Ectodermal cell (in vitro differentiated cells): ENCODE data around the gene DYNC1I1.

Experiments used
- H3K27ac ChIP-seq: 2 replicates; pipeline ENCODE4 v1.7.0; 2013; ENCODE audit warnings: mild to moderate bottlenecking, low read depth, low read length; ENCODE audit not compliant: insufficient read depth, poor library complexity, severe bottlenecking
- H3K27me3 ChIP-seq: 2 replicates; pipeline ENCODE4 v1.7.0; 2013; ENCODE audit warnings: mild to moderate bottlenecking, low read length; ENCODE audit not compliant: insufficient read depth, control insufficient read depth, poor library complexity, severe bottlenecking
- H3K36me3 ChIP-seq: one replicate; pipeline ENCODE4 v1.7.0; 2013; ENCODE audit warnings: low read length; ENCODE audit not compliant: control insufficient read depth, insufficient read depth
- H3K4me1 ChIP-seq: one replicate; pipeline ENCODE4 v1.7.0; 2013; ENCODE audit warnings: low read length; ENCODE audit not compliant: control insufficient read depth, insufficient read depth
- H3K4me3 ChIP-seq: 2 replicates; pipeline ENCODE4 v1.7.0; 2013; ENCODE audit warnings: low read depth, low read length, control low read depth; ENCODE audit not compliant: insufficient read depth
- H3K9me3 ChIP-seq: 2 replicates; pipeline ENCODE4 v1.7.0; 2013; ENCODE audit warnings: mild to moderate bottlenecking, low read length, moderate library complexity; ENCODE audit not compliant: control insufficient read depth
- WGBS, 2 experiments: methylation state at CpG; one replicate each; pipeline ENCODE4 v1.1.7; 2013; ENCODE audit warnings: missing lambda C conversion rate in 2 of 2; 5-methylcytosine and 5-hydroxymethylcytosine counted together

Gene DYNC1I1

GRCh38 chr7:95976369-95977060 lies 204.2 kb downstream of the DYNC1I1 start:
- H3K27me3 ChIP-seq = no peaks in the 10 kb centered on the region
- 81 to 97% methylated on average over 2 to 3 of the region's 4 CpGs for WGBS, 2 experiments

DNA sequence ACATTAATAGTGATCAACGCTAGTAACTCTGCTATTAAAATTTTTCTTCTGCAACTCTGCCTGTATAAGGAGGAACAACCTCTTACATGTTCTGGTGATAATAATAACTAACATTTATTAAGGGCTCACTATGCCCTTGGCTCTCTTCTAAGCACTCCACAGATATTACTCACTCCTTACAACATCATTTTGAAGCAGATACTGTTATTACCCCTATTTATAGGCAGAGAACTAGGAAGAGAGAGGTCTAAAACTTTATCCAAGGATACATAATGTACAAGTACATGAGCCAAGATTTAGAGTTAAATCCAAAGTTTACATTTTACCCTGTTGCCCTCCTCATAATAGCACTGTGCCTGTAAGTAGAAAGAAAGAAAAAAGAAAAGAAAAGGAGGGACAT lies 205.6 kb downstream of the DYNC1I1 start:
- no peak overlapping the region for H3K4me3 ChIP-seq
- H3K36me3 ChIP-seq = no peaks in the 10 kb centered on the region
- WGBS, 2 experiments = 100% methylated on average over 1 of the region's 1 CpG; no CpG with 5 or more reads in 1 of the 2 experiments
- no peaks in the 10 kb centered on the region for H3K27me3 ChIP-seq
- H3K9me3 ChIP-seq = no peaks in the 10 kb centered on the region
- H3K27ac ChIP-seq = no peak overlapping the region
- H3K4me1 ChIP-seq = no peaks in the 10 kb centered on the region

More at GRCh38 chr7:95976369-95977060, 204.2 kb downstream of the DYNC1I1 start:
- no peaks in the 10 kb centered on the region for H3K9me3 ChIP-seq
- H3K36me3 ChIP-seq = no peaks in the 10 kb centered on the region
- no peaks in the 10 kb centered on the region for H3K4me1 ChIP-seq
- no peak overlapping the region for H3K27ac ChIP-seq
- no peak overlapping the region for H3K4me3 ChIP-seq

DNA sequence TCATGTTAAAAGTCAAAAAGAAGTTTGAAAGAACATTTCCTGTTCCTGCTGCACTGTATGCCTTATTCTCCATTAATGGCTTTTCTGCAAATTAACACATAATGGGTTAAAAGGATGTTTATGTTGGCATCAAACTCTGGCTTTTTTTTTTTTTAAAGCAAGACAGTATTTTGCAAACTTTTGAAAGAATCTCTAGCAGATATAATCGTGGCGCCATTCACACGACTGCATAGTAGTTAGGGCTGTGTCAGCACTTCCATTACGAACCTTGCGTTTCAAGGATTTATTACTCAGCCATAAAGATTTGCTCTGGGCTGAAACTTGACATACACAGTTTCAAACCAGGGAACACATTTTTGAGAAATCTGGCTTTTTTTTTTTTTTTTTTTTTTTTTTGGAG lies 207.8 kb downstream of the DYNC1I1 start:
- H3K36me3 ChIP-seq = no peaks in the 10 kb centered on the region

GRCh38 chr7:95980706-95981105 lies 208.4 kb downstream of the DYNC1I1 start:
- Histone ChIP-seq H3K27ac (no peak overlapping the region), H3K27me3 (no peaks in the 10 kb centered on the region), H3K4me3 (no peak overlapping the region), H3K36me3 (no peaks in the 10 kb centered on the region), H3K9me3 (no peaks in the 10 kb centered on the region), H3K4me1 (no peaks in the 10 kb centered on the region)
- WGBS, 2 experiments = 86% methylated on average over 1 of the region's 1 CpG; no CpG with 5 or more reads in 1 of the 2 experiments

More for the DNA sequence above, 207.8 kb downstream of the DYNC1I1 start:
- no peak overlapping the region for H3K27ac ChIP-seq
- H3K9me3 ChIP-seq = no peaks in the 10 kb centered on the region
- H3K4me1 ChIP-seq = no peaks in the 10 kb centered on the region
- H3K4me3 ChIP-seq = no peak overlapping the region
- WGBS, 2 experiments = 95% methylated on average over 5 of the region's 5 CpGs
- H3K27me3 ChIP-seq = no peaks in the 10 kb centered on the region

DNA sequence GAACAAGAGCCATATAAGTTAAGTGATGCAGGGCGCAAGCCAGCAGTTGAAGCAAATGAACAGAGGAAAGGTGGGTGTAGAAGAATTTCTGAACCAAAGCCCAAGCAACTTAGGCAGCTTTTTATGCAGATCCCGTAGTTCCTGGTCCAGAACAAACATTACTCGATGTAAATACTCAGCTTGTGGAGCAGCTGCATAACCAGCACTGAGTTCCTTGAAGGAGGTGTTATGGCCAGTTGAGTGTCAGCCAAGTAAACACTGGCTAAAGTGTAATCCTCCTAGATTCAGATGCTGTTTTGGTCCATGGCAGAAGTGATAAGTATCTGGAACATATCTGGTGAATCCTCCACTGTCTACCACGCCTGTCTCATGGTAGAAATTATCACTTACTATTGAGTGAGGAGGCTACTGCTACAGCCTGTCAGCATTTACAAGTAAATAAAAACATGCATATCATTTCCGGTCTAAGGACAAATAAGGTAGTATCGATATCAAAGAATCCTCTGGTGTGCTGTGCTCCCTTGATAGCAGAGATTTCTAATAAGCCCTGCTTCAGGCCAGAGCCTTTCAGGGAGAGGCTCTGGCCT lies 213.9 kb downstream of the DYNC1I1 start:
- 95 to 97% methylated on average over 6 of the region's 6 CpGs for WGBS, 2 experiments
- no peak overlapping the region for H3K27ac ChIP-seq
- no peaks in the 10 kb centered on the region for H3K27me3 ChIP-seq
- H3K4me3 ChIP-seq = no peak overlapping the region
- no peaks in the 10 kb centered on the region for H3K36me3 ChIP-seq
- H3K4me1 ChIP-seq = no peaks in the 10 kb centered on the region
- H3K9me3 ChIP-seq = no peaks in the 10 kb centered on the region

DNA sequence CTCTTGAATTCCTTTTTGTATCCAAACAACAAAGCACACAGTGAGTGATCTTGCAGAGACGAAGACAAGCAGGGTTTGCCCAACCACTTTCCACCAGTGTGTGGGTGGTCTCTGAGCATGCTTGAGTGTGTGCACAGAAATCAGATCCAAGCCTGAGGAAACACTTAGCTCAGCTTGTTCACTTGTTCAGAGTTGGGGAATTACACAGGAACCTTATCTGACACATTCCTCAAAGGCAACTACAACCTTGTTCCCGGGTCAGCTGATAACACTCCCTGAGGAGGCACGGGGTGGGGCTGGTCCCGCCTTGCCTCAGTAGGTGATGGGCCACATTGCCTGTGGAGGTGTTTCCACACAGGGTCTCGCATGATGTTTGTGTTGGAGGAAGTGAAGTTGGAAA lies 216.9 kb downstream of the DYNC1I1 start:
- no peak overlapping the region for H3K4me3 ChIP-seq
- no peaks in the 10 kb centered on the region for H3K36me3 ChIP-seq
- H3K4me1 ChIP-seq = no peaks in the 10 kb centered on the region
- WGBS, 2 experiments = 82 to 91% methylated on average over 5 of the region's 5 CpGs
- no peaks in the 10 kb centered on the region for H3K9me3 ChIP-seq
- H3K27ac ChIP-seq = no peak overlapping the region
- no peaks in the 10 kb centered on the region for H3K27me3 ChIP-seq

GRCh38 chr7:95993380-95993779 lies 221.0 kb downstream of the DYNC1I1 start:
- Histone ChIP-seq H3K4me1 (no peaks in the 10 kb centered on the region), H3K36me3 (no peaks in the 10 kb centered on the region), H3K27me3 (no peaks in the 10 kb centered on the region), H3K4me3 (no peak overlapping the region), H3K27ac (no peak overlapping the region), H3K9me3 (no peaks in the 10 kb centered on the region)
- WGBS, 2 experiments = 100% methylated on average over 2 of the region's 2 CpGs; no CpG with 5 or more reads in 1 of the 2 experiments

GRCh38 chr7:95996174-95996573 lies 223.8 kb downstream of the DYNC1I1 start:
- 88 to 90% methylated on average over 5 of the region's 5 CpGs for WGBS, 2 experiments
- Histone ChIP-seq H3K9me3 (no peaks in the 10 kb centered on the region), H3K27ac (no peak overlapping the region)

GRCh38 chr7:95996886-95997285 lies 224.5 kb downstream of the DYNC1I1 start:
- no peaks in the 10 kb centered on the region for H3K4me1 ChIP-seq
- 80% methylated on average over 1 of the region's 1 CpG; no CpG with 5 or more reads in 1 of the 2 experiments for WGBS, 2 experiments
- H3K27me3 ChIP-seq = no peaks in the 10 kb centered on the region
- H3K36me3 ChIP-seq = no peaks in the 10 kb centered on the region
- H3K9me3 ChIP-seq = no peaks in the 10 kb centered on the region
- no peak overlapping the region for H3K27ac ChIP-seq
- H3K4me3 ChIP-seq = no peak overlapping the region

More at GRCh38 chr7:95996174-95996573, 223.8 kb downstream of the DYNC1I1 start:
- Histone ChIP-seq H3K4me1 (no peaks in the 10 kb centered on the region), H3K27me3 (no peaks in the 10 kb centered on the region), H3K36me3 (no peaks in the 10 kb centered on the region), H3K4me3 (no peak overlapping the region)

DNA sequence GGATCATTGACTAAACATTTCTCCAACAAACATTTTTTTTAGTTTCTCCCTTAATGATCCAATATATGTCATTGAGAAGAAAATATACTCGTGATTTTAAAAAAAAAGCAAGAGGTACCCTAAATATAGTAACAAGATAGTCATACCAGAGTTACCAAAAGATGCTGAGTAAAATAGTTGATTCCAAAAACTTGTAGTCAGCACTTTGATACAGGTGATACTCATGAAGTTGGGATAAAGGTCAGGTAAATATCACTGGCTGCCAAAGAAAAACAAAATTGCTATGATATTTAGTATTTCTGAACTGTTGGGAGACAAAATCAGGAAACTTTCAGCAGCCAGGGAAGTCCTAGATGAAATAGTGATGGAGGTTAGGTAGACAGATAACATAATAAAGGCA lies 225.3 kb downstream of the DYNC1I1 start:
- H3K27me3 ChIP-seq = no peaks in the 10 kb centered on the region
- 75% methylated on average over 1 of the region's 1 CpG; no CpG with 5 or more reads in 1 of the 2 experiments for WGBS, 2 experiments
- H3K27ac ChIP-seq = no peak overlapping the region
- H3K4me1 ChIP-seq = no peaks in the 10 kb centered on the region
- no peaks in the 10 kb centered on the region for H3K9me3 ChIP-seq
- H3K4me3 ChIP-seq = no peak overlapping the region
- no peaks in the 10 kb centered on the region for H3K36me3 ChIP-seq
